Cardiac muscle cell (in vitro differentiated cells and primary cell): ENCODE data around the gene SYT7. TPM values are rescaled to one million over a fixed set of nuclear protein-coding genes. Genes with fewer than 3 reads are reported as not detected.

Experiments used
- DNase-seq, 2 donors: peaks; one replicate each; pipeline versions ENCODE4 v3.0.0 to v3.0.0-alpha.2; 2010 to 2017; ENCODE audit warnings: low read depth in 1 of 2, low spot score in 1 of 2
- H3K27ac ChIP-seq: fragments of 200-600 bp; sonication (generic); 2 replicates; pipeline ENCODE4 v1.5.1; 2016
- H3K27me3 ChIP-seq: fragments of 200-600 bp; sonication (generic); 2 replicates; pipeline ENCODE4 v1.6.0; 2016; ENCODE audit warnings: control low read depth
- H3K36me3 ChIP-seq: fragments of 200-600 bp; sonication (generic); 2 replicates; pipeline ENCODE4 v1.5.1; 2016; ENCODE audit warnings: control low read depth
- H3K4me1 ChIP-seq: fragments of 200-600 bp; sonication (generic); 2 replicates; pipeline ENCODE4 v1.8.1; 2017; ENCODE audit warnings: low read depth, mild to moderate bottlenecking, mixed run types
- H3K4me3 ChIP-seq: fragments of 200-600 bp; sonication (generic); 2 replicates; pipeline ENCODE4 v1.5.1; 2016; ENCODE audit warnings: mild to moderate bottlenecking
- H3K9me3 ChIP-seq: fragments of 200-600 bp; sonication (generic); 2 replicates; pipeline ENCODE4 v1.5.1; 2017; ENCODE audit warnings: low read depth, mild to moderate bottlenecking, control low read depth
- CTCF ChIP-seq: IDR thresholded peaks from 2 replicates; pipeline ENCODE4 v1.5.1; 2012; ENCODE audit warnings: low read depth, mild to moderate bottlenecking, low read length
- polyA plus RNA-seq: library from polyadenylated mRNA; unstranded; fragments of >200 nt; fragmentation: Nextera tagmentation; extraction: Ambion mirVana; gene quantifications from 2 replicates; pipeline ENCODE4 v1.2.1, GENCODE V29; 2016
- total RNA-seq: library from RNA; depleted of rRNA; stranded (reverse); fragments of >200 nt; gene quantifications from 2 replicates; pipeline ENCODE4 v1.2.3, GENCODE V29; 2016

SYT7 gene
- total and polyA plus RNA-seq, 2 experiments from 2014 or later, result 6.3 to 12.1 TPM

GRCh38 chr11:61494381-61494961, 86.4 kb downstream of the SYT7 start:
- H3K27ac ChIP-seq, result peak overlapping the region; percentile 65
- no peaks in the 10 kb centered on the region for H3K36me3 ChIP-seq
- no peaks in the 10 kb centered on the region for H3K27me3 ChIP-seq
- peaks cover 16% of the 10 kb centered on the region for H3K4me1 ChIP-seq
- H3K4me3 ChIP-seq, result no peak overlapping the region
- TF ChIP-seq CTCF, result no peak
- H3K9me3 ChIP-seq, result no peaks in the 10 kb centered on the region
- DNase-seq, result peak in 1 of 2 donors; percentile 62

GRCh38 chr11:61491736-61492395, 89.0 kb downstream of the SYT7 start:
- Histone ChIP-seq H3K27ac (no peak overlapping the region), H3K9me3 (no peaks in the 10 kb centered on the region), H3K4me1 (peaks cover 26% of the 10 kb centered on the region), H3K27me3 (no peaks in the 10 kb centered on the region), H3K36me3 (no peaks in the 10 kb centered on the region), H3K4me3 (no peak overlapping the region)
- TF ChIP-seq CTCF, result no peak
- no peak for DNase-seq

GRCh38 chr11:61489833-61490721, 90.8 kb downstream of the SYT7 start:
- Histone ChIP-seq H3K36me3 (no peaks in the 10 kb centered on the region), H3K4me1 (peaks cover 26% of the 10 kb centered on the region), H3K4me3 (no peak overlapping the region), H3K27me3 (no peaks in the 10 kb centered on the region), H3K27ac (no peak overlapping the region), H3K9me3 (no peaks in the 10 kb centered on the region)
- no peak for TF ChIP-seq CTCF
- DNase-seq, result peak; percentile 69 to 77

- Histone ChIP-seq H3K27ac (no peak overlapping the region), H3K4me3 (no peak overlapping the region), H3K9me3 (no peaks in the 10 kb centered on the region), H3K27me3 (no peaks in the 10 kb centered on the region), H3K36me3 (no peaks in the 10 kb centered on the region), H3K4me1 (peaks cover 19% of the 10 kb centered on the region)
- peak; percentile 42 to 59 for DNase-seq
- TF ChIP-seq CTCF, result no peak
These were observed 92.1 kb downstream of the SYT7 start for GRCh38 chr11:61488651-61489291.

GRCh38 chr11:61487342-61488025, 93.4 kb downstream of the SYT7 start:
- Histone ChIP-seq H3K4me3 (no peak overlapping the region), H3K4me1 (peaks cover 19% of the 10 kb centered on the region)

More at GRCh38 chr11:61487342-61488025, 93.4 kb downstream of the SYT7 start:
- no peaks in the 10 kb centered on the region for H3K27me3 ChIP-seq
- no peak for TF ChIP-seq CTCF
- DNase-seq, result no peak
- no peak overlapping the region for H3K27ac ChIP-seq
- no peaks in the 10 kb centered on the region for H3K9me3 ChIP-seq
- no peaks in the 10 kb centered on the region for H3K36me3 ChIP-seq
